ENCODE results near the gene PTPN4.
"Not testable (repeated sequence)": the region's sequence is repeated elsewhere in the genome, so short reads cannot be mapped to it uniquely, and the experiment has no call there.

PTPN4 gene

GRCh38 chr2:119765433-119766002, 5.8 kb downstream of the PTPN4 start:
- DNase-seq, result no peak

- no peak for DNase-seq
Observed at GRCh38 chr2:119766944-119767343, 7.2 kb downstream of the PTPN4 start.

GRCh38 chr2:119768742-119769141, 9.0 kb downstream of the PTPN4 start:
- DNase-seq, result no peak

GRCh38 chr2:119769645-119770044, 9.9 kb downstream of the PTPN4 start:
- no peak for DNase-seq

- no peak for DNase-seq
Observed at GRCh38 chr2:119771331-119771730, 11.6 kb downstream of the PTPN4 start.

- no peak for DNase-seq
Observed at GRCh38 chr2:119772128-119772527, 12.4 kb downstream of the PTPN4 start.

- DNase-seq, result no peak
Observed at GRCh38 chr2:119772767-119773166, 13.0 kb downstream of the PTPN4 start.

- DNase-seq, result no peak
Observed at GRCh38 chr2:119774026-119774425, 14.3 kb downstream of the PTPN4 start.

- no peak for DNase-seq
Observed at GRCh38 chr2:119775102-119775501, 15.4 kb downstream of the PTPN4 start.

- no peak for DNase-seq
Observed at GRCh38 chr2:119782308-119783027, 22.7 kb downstream of the PTPN4 start.

GRCh38 chr2:119784876-119785275, 25.2 kb downstream of the PTPN4 start:
- DNase-seq, result no peak

GRCh38 chr2:119786295-119786694, 26.6 kb downstream of the PTPN4 start:
- DNase-seq, result no peak

GRCh38 chr2:119788752-119789151, 29.0 kb downstream of the PTPN4 start:
- DNase-seq, result no peak

- DNase-seq, result no peak
Observed at GRCh38 chr2:119790466-119790865, 30.7 kb downstream of the PTPN4 start.

GRCh38 chr2:119792907-119793312, 33.2 kb downstream of the PTPN4 start:
- DNase-seq, result no peak

- DNase-seq, result no peak
Observed at GRCh38 chr2:119794237-119794636, 34.5 kb downstream of the PTPN4 start.

GRCh38 chr2:119795309-119796303, 35.9 kb downstream of the PTPN4 start:
- DNase-seq, result no peak

GRCh38 chr2:119800376-119800902, 40.7 kb downstream of the PTPN4 start:
- DNase-seq, result no peak

GRCh38 chr2:119801040-119801439, 41.3 kb downstream of the PTPN4 start:
- no peak for DNase-seq

GRCh38 chr2:119801989-119802388, 42.3 kb downstream of the PTPN4 start:
- DNase-seq, result not testable (repeated sequence)

GRCh38 chr2:119803101-119803500, 43.4 kb downstream of the PTPN4 start:
- DNase-seq, result no peak

GRCh38 chr2:119804409-119804808, 44.7 kb downstream of the PTPN4 start:
- DNase-seq, result not testable (repeated sequence)

GRCh38 chr2:119808516-119809147, 48.9 kb downstream of the PTPN4 start:
- no peak for DNase-seq
